ENCODE data around the gene IRGC.
"Not testable (repeated sequence)": the region's sequence is repeated elsewhere in the genome, so short reads cannot be mapped to it uniquely, and the experiment has no call there.

Gene IRGC

GRCh38 chr19:43762814-43763213 is 46.9 kb downstream of the IRGC start:
- POLR2A ChIA-PET, result interaction anchor here (6.4 kb wide), 1 partner anchor 8 kb away, joined by 45 read pairs; the partner anchor contains the start of gene SMG9
- TF ChIP-seq CTBP1 (IDR thresholded peaks at IDR 0.05; ENCODE audit: borderline replicate concordance) (no peak), FOXM1 (IDR thresholded peaks at IDR 0.05; ENCODE audit: borderline replicate concordance) (no peak), SP1 (IDR thresholded peaks at IDR 0.05) (no peak), ZNF384 (IDR thresholded peaks at IDR 0.05) (no peak), NFRKB (IDR thresholded peaks at IDR 0.05) (no peak), FOXK2 (IDR thresholded peaks at IDR 0.05) (no peak), BHLHE40 (IDR thresholded peaks at IDR 0.05; ENCODE audit: borderline replicate concordance) (no peak)
- CTCF ChIA-PET, result interaction anchor here (1.7 kb wide), 1 partner anchor 15 kb away, joined by 4 read pairs; no protein-coding TSS in a partner anchor
- no peak for DNase-seq (ENCODE audit: extremely low spot score)

- DNase-seq (ENCODE audit: extremely low spot score), result no peak
- ChIA-PET POLR2A (interaction anchor here (6.4 kb wide), 1 partner anchor 9 kb away, joined by 45 read pairs; the partner anchor contains the start of gene SMG9), CTCF (interaction anchor here (1.1 to 1.7 kb wide), 2 partner anchors 8 to 15 kb away, joined by 3 to 4 read pairs; no protein-coding TSS in a partner anchor)
- TF ChIP-seq FOXK2 (IDR thresholded peaks at IDR 0.05) (no peak), LEF1 (IDR thresholded peaks at IDR 0.05; ENCODE audit: borderline replicate concordance) (no peak), CTBP1 (IDR thresholded peaks at IDR 0.05; ENCODE audit: borderline replicate concordance) (no peak), FOXM1 (IDR thresholded peaks at IDR 0.05; ENCODE audit: borderline replicate concordance) (no peak), ZNF384 (IDR thresholded peaks at IDR 0.05) (no peak), PKNOX1 (IDR thresholded peaks at IDR 0.05) (no peak)
Observed at GRCh38 chr19:43763473-43763939, 47.6 kb downstream of the IRGC start.

GRCh38 chr19:43764684-43765083 is 48.8 kb downstream of the IRGC start:
- CTCF ChIA-PET, result interaction anchor here (1.2 to 2.8 kb wide), 3 partner anchors 8 to 15 kb away, joined by 4 to 18 read pairs (median 4); no protein-coding TSS in a partner anchor
- POLR2A ChIA-PET, result interaction anchor here (0.9 to 6.4 kb wide), 2 partner anchors 10 to 99 kb away, joined by 3 to 45 read pairs; partner anchors contain the start of gene SMG9
- not testable (repeated sequence) for DNase-seq (ENCODE audit: extremely low spot score)

GRCh38 chr19:43765109-43765876 is 49.4 kb downstream of the IRGC start:
- ChIA-PET POLR2A (interaction anchor here (0.7 to 6.4 kb wide), 3 partner anchors 10 to 103 kb away, joined by 3 to 45 read pairs (median 4); partner anchors contain the start of gene SMG9), CTCF (interaction anchor here (1.2 to 2.8 kb wide), 3 partner anchors 9 to 16 kb away, joined by 4 to 18 read pairs (median 4); no protein-coding TSS in a partner anchor)
- no peak for DNase-seq (ENCODE audit: extremely low spot score)
- no peak for TF ChIP-seq TARDBP (IDR thresholded peaks at IDR 0.05)
- TF ChIP-seq FOXA1 (IDR thresholded peaks at IDR 0.05), result no peak
- TF ChIP-seq BHLHE40 (IDR thresholded peaks at IDR 0.05; ENCODE audit: borderline replicate concordance), result no peak
- no peak for TF ChIP-seq SUZ12 (IDR thresholded peaks at IDR 0.05)
- no peak for TF ChIP-seq CTBP1 (IDR thresholded peaks at IDR 0.05; ENCODE audit: borderline replicate concordance)
- TF ChIP-seq LEF1 (IDR thresholded peaks at IDR 0.05; ENCODE audit: borderline replicate concordance), result no peak
- no peak for TF ChIP-seq NFRKB (IDR thresholded peaks at IDR 0.05)
- TF ChIP-seq FOXM1 (IDR thresholded peaks at IDR 0.05; ENCODE audit: borderline replicate concordance), result no peak
- no peak for TF ChIP-seq SP1 (IDR thresholded peaks at IDR 0.05)

- ChIA-PET CTCF (interaction anchor here (1.0 to 2.8 kb wide), 4 partner anchors 9 to 98 kb away, joined by 3 to 18 read pairs (median 4); no protein-coding TSS in a partner anchor), POLR2A (interaction anchor here (6.4 kb wide), 1 partner anchor 12 kb away, joined by 45 read pairs; the partner anchor contains the start of gene SMG9)
- no peak for TF ChIP-seq PKNOX1 (IDR thresholded peaks at IDR 0.05)
- no peak for TF ChIP-seq SP1 (IDR thresholded peaks at IDR 0.05)
- no peak for TF ChIP-seq NFRKB (IDR thresholded peaks at IDR 0.05)
- TF ChIP-seq ZNF384 (IDR thresholded peaks at IDR 0.05), result no peak
- no peak for TF ChIP-seq TARDBP (IDR thresholded peaks at IDR 0.05)
- TF ChIP-seq LEF1 (IDR thresholded peaks at IDR 0.05; ENCODE audit: borderline replicate concordance), result no peak
- TF ChIP-seq BHLHE40 (IDR thresholded peaks at IDR 0.05; ENCODE audit: borderline replicate concordance), result no peak
- no peak for DNase-seq (ENCODE audit: extremely low spot score)
Observed at GRCh38 chr19:43766755-43767043, 50.8 kb downstream of the IRGC start.

- ChIA-PET CTCF (interaction anchor here (1.3 kb wide), 1 partner anchor 22 kb away, joined by 5 read pairs; no protein-coding TSS in a partner anchor), POLR2A (interaction anchor here (6.4 kb wide), 1 partner anchor 12 kb away, joined by 45 read pairs; the partner anchor contains the start of gene SMG9)
- no peak for DNase-seq (ENCODE audit: extremely low spot score)
- TF ChIP-seq ARNT (IDR thresholded peaks at IDR 0.05), result no peak
- no peak for TF ChIP-seq TARDBP (IDR thresholded peaks at IDR 0.05)
- TF ChIP-seq ELF4 (IDR thresholded peaks at IDR 0.05), result no peak
- TF ChIP-seq ZNF384 (IDR thresholded peaks at IDR 0.05), result no peak
- no peak for TF ChIP-seq SP1 (IDR thresholded peaks at IDR 0.05)
- TF ChIP-seq NFRKB (IDR thresholded peaks at IDR 0.05), result no peak
Observed at GRCh38 chr19:43767316-43767715, 51.4 kb downstream of the IRGC start.

- no peak for DNase-seq (ENCODE audit: extremely low spot score)
- TF ChIP-seq CTBP1 (IDR thresholded peaks at IDR 0.05; ENCODE audit: borderline replicate concordance) (no peak), LEF1 (IDR thresholded peaks at IDR 0.05; ENCODE audit: borderline replicate concordance) (no peak), FOXA1 (IDR thresholded peaks at IDR 0.05) (no peak), ARNT (IDR thresholded peaks at IDR 0.05) (no peak), ZNF384 (IDR thresholded peaks at IDR 0.05) (no peak), SUZ12 (IDR thresholded peaks at IDR 0.05) (no peak), FOXM1 (IDR thresholded peaks at IDR 0.05; ENCODE audit: borderline replicate concordance) (no peak), ELF4 (IDR thresholded peaks at IDR 0.05) (no peak), L3MBTL2 (conservative IDR thresholded peaks at IDR 0.05) (no peak)
- ChIA-PET POLR2A (interaction anchor here (6.4 kb wide), 1 partner anchor 13 kb away, joined by 45 read pairs; the partner anchor contains the start of gene SMG9), CTCF (interaction anchor here (1.3 kb wide), 1 partner anchor 23 kb away, joined by 5 read pairs; no protein-coding TSS in a partner anchor)
Observed at GRCh38 chr19:43767818-43768217, 51.9 kb downstream of the IRGC start.
